ENCODE results near the gene TNFRSF21.
"Not testable (repeated sequence)": the region's sequence is repeated elsewhere in the genome, so short reads cannot be mapped to it uniquely, and the experiment has no call there.

TNFRSF21 gene

DNA sequence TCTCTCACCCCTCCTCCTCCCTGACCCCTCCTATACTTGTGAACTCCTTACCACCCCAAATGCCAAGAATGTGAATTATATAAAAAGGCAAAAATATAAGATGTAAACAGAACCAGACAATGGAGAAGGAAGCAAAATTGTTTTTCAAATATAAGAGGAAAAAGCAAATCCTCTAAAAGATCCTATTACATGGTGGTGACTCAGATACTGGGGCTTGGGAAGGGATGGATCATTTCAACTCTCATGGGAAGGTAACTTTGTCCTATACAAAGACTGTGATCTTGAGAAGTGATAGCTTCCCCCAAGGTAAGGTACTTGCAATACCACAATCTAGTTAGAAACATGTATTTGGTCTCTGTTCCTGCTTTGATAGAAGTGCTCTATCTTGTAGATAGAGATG, 24.6 kb upstream of the TNFRSF21 start:
- TF ChIP-seq, protein P1, sequence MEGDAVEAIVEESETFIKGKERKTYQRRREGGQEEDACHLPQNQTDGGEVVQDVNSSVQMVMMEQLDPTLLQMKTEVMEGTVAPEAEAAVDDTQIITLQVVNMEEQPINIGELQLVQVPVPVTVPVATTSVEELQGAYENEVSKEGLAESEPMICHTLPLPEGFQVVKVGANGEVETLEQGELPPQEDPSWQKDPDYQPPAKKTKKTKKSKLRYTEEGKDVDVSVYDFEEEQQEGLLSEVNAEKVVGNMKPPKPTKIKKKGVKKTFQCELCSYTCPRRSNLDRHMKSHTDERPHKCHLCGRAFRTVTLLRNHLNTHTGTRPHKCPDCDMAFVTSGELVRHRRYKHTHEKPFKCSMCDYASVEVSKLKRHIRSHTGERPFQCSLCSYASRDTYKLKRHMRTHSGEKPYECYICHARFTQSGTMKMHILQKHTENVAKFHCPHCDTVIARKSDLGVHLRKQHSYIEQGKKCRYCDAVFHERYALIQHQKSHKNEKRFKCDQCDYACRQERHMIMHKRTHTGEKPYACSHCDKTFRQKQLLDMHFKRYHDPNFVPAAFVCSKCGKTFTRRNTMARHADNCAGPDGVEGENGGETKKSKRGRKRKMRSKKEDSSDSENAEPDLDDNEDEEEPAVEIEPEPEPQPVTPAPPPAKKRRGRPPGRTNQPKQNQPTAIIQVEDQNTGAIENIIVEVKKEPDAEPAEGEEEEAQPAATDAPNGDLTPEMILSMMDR (IDR thresholded peaks at IDR 0.05; ENCODE audit: borderline replicate concordance, extremely low read depth, low read length, poor library complexity, severe bottlenecking), result no peak
- TF ChIP-seq EZH2 (IDR thresholded peaks at IDR 0.05; ENCODE audit: borderline replicate concordance, low read depth, low read length, severe bottlenecking), result no peak
- H3K79me2 ChIP-seq (ENCODE audit: insufficient read depth, low read length), result no peaks in the 10 kb centered on the region
- no peak overlapping the region for H3K27ac ChIP-seq (ENCODE audit: low read length)
- H3K4me1 ChIP-seq (ENCODE audit: insufficient read depth, low read length), result no peaks in the 10 kb centered on the region
- H4K20me1 ChIP-seq (ENCODE audit: insufficient read depth, low read length), result no peaks in the 10 kb centered on the region
- H3K4me3 ChIP-seq (ENCODE audit: low read depth in 1 of 2, low read length in 2 of 2), result no peak overlapping the region
- no peak overlapping the region for H3K9ac ChIP-seq (ENCODE audit: low read depth, low read length)
- DNase-seq (no peak), ATAC-seq (ENCODE audit: insufficient read depth, low read depth) (no peak)
- no peaks in the 10 kb centered on the region for H3K36me3 ChIP-seq (ENCODE audit: insufficient read depth, low read length)
- no peak overlapping the region for H3K4me2 ChIP-seq (ENCODE audit: insufficient read depth, low read length)
- no peaks in the 10 kb centered on the region for H3K9me3 ChIP-seq (ENCODE audit: insufficient read depth, low read length, severe bottlenecking)
- no peak overlapping the region for H2AFZ ChIP-seq (ENCODE audit: low read depth, low read length)
- peaks cover 3% of the 10 kb centered on the region for H3K27me3 ChIP-seq (ENCODE audit: insufficient read depth, low read length, poor library complexity)

DNA sequence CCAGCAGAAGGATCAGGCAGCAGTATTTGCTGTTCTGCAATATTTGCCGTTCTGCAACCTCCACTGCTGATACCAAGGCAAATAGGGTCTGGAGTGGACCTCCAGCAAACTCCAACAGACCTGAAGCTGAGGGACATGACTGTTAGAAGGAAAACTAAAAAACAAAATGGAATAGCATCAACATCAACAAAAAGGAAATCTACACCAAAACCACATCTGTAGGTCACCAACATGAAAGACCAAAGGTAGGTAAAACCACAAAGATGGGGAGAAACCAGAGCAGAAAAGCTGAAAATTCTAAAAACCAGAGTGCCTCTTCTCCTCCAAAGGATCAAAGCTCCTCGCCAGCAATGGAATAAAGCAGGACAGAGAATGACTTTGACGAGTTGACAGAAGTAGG, 18.9 kb upstream of the TNFRSF21 start:
- ATAC-seq (ENCODE audit: insufficient read depth, low read depth); H3K27ac ChIP-seq (ENCODE audit: low read length); H3K4me1 ChIP-seq (ENCODE audit: insufficient read depth, low read length); H3K9me3 ChIP-seq (ENCODE audit: insufficient read depth, low read length, severe bottlenecking); H3K27me3 ChIP-seq (ENCODE audit: insufficient read depth, low read length, poor library complexity); H3K79me2 ChIP-seq (ENCODE audit: insufficient read depth, low read length); H4K20me1 ChIP-seq (ENCODE audit: insufficient read depth, low read length); H3K36me3 ChIP-seq (ENCODE audit: insufficient read depth, low read length); H3K4me2 ChIP-seq (ENCODE audit: insufficient read depth, low read length); H3K9ac ChIP-seq (ENCODE audit: low read depth, low read length); H3K4me3 ChIP-seq (ENCODE audit: low read depth in 1 of 2, low read length in 2 of 2); DNase-seq; H2AFZ ChIP-seq (ENCODE audit: low read depth, low read length): not testable (repeated sequence)

DNA sequence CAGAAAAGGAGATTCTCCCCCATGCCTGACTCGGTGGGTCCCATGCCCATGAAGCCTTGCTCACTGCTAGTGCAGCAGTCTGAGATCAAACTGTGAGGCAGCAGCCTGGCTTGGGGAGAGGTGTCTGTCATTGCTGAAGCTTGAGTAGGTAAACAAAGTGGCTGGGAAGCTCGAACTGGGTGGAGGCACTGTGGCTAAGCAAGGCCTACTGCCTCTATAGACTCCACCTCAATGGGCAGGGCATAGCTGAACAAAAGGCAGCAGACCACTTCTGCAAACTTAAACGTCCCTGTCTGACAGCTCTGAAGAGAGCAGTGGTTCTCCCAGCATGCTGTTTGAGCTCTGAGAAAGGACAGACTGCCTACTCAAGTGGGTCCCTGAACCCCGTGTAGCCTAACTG, 18.4 kb upstream of the TNFRSF21 start:
- not testable (repeated sequence) for H3K36me3 ChIP-seq (ENCODE audit: insufficient read depth, low read length); H4K20me1 ChIP-seq (ENCODE audit: insufficient read depth, low read length); H3K4me2 ChIP-seq (ENCODE audit: insufficient read depth, low read length); H3K9me3 ChIP-seq (ENCODE audit: insufficient read depth, low read length, severe bottlenecking); H3K4me3 ChIP-seq (ENCODE audit: low read depth in 1 of 2, low read length in 2 of 2); ATAC-seq (ENCODE audit: insufficient read depth, low read depth); H3K4me1 ChIP-seq (ENCODE audit: insufficient read depth, low read length); H3K27ac ChIP-seq (ENCODE audit: low read length); H3K9ac ChIP-seq (ENCODE audit: low read depth, low read length); H2AFZ ChIP-seq (ENCODE audit: low read depth, low read length); H3K79me2 ChIP-seq (ENCODE audit: insufficient read depth, low read length); DNase-seq; H3K27me3 ChIP-seq (ENCODE audit: insufficient read depth, low read length, poor library complexity)

- no peak for ATAC-seq (ENCODE audit: insufficient read depth, low read depth)
- H3K4me2 ChIP-seq (ENCODE audit: insufficient read depth, low read length), result no peak overlapping the region
Measured at GRCh38 chr6:47323887-47324286, 14.2 kb upstream of the TNFRSF21 start.

More at GRCh38 chr6:47323887-47324286, 14.2 kb upstream of the TNFRSF21 start:
- no peak overlapping the region for H2AFZ ChIP-seq (ENCODE audit: low read depth, low read length)
- no peaks in the 10 kb centered on the region; the same call in 1 of the 2 replicates for H3K4me1 ChIP-seq (ENCODE audit: insufficient read depth, low read length)
- no peak for TF ChIP-seq EZH2 (IDR thresholded peaks at IDR 0.05; ENCODE audit: borderline replicate concordance, low read depth, low read length, severe bottlenecking)
- TF ChIP-seq, protein P1 (IDR thresholded peaks at IDR 0.05; ENCODE audit: borderline replicate concordance, extremely low read depth, low read length, poor library complexity, severe bottlenecking), result no peak
- H3K9ac ChIP-seq (ENCODE audit: low read depth, low read length), result no peak overlapping the region
- H3K27me3 ChIP-seq (ENCODE audit: insufficient read depth, low read length, poor library complexity), result no peaks in the 10 kb centered on the region
- H3K27ac ChIP-seq (ENCODE audit: low read length), result no peak overlapping the region
- no peaks in the 10 kb centered on the region for H3K79me2 ChIP-seq (ENCODE audit: insufficient read depth, low read length)
- H3K4me3 ChIP-seq (ENCODE audit: low read depth in 1 of 2, low read length in 2 of 2), result no peak overlapping the region
- H3K9me3 ChIP-seq (ENCODE audit: insufficient read depth, low read length, severe bottlenecking), result no peaks in the 10 kb centered on the region
- DNase-seq, result no peak
- H3K36me3 ChIP-seq (ENCODE audit: insufficient read depth, low read length), result no peaks in the 10 kb centered on the region
- no peaks in the 10 kb centered on the region for H4K20me1 ChIP-seq (ENCODE audit: insufficient read depth, low read length)

All from DND-41 (cell line).